Neural progenitor cell (in vitro differentiated cells): ENCODE data around the gene PTPRG. TPM values are rescaled to one million over a fixed set of nuclear protein-coding genes. Genes with fewer than 3 reads are reported as not detected.
A peak's percentile ranks its signal among the peaks of the same experiment; 100 is the strongest.

Source experiments
- DNase-seq: peaks from one replicate; pipeline ENCODE4 v3.0.0-alpha.2; 2016; ENCODE audit warnings: low spot score
- H2AFZ ChIP-seq: fragments of 200-600 bp; sonication (generic); replicated peaks from 2 replicates; pipeline ENCODE4 v1.6.1; 2016; ENCODE audit warnings: antibody characterized with exemption
- H3F3A ChIP-seq: fragments of 200-600 bp; sonication (generic); 2 replicates; pipeline ENCODE4 v1.6.1; 2016; ENCODE audit warnings: antibody characterized with exemption, low read depth
- H3K27ac ChIP-seq: fragments of 200-600 bp; sonication (generic); 2 replicates; pipeline ENCODE4 v1.5.1; 2016; ENCODE audit warnings: mild to moderate bottlenecking
- H3K27me3 ChIP-seq: fragments of 200-600 bp; sonication (generic); 2 replicates; pipeline ENCODE4 v1.6.1; 2016; ENCODE audit warnings: mild to moderate bottlenecking, moderate library complexity
- H3K36me3 ChIP-seq: fragments of 200-600 bp; sonication (generic); 2 replicates; pipeline ENCODE4 v1.5.1; 2016
- H3K4me1 ChIP-seq: fragments of 200-600 bp; sonication (generic); 2 replicates; pipeline ENCODE4 v1.6.1; 2016; ENCODE audit warnings: mixed run types
- H3K4me2 ChIP-seq: fragments of 200-600 bp; sonication (generic); 2 replicates; pipeline ENCODE4 v1.6.1; 2016
- H3K4me3 ChIP-seq: fragments of 200-600 bp; sonication (generic); 2 replicates; pipeline ENCODE4 v1.5.1; 2016
- H3K79me2 ChIP-seq: fragments of 200-600 bp; sonication (generic); 2 replicates; pipeline ENCODE4 v1.6.1; 2016; ENCODE audit warnings: low read depth
- H3K9ac ChIP-seq: fragments of 200-600 bp; sonication (generic); 2 replicates; pipeline ENCODE4 v1.6.1; 2016
- H3K9me3 ChIP-seq: fragments of 200-600 bp; sonication (generic); 2 replicates; pipeline ENCODE4 v1.5.1; 2016; ENCODE audit warnings: low read depth
- H4K20me1 ChIP-seq: fragments of 200-600 bp; sonication (generic); 2 replicates; pipeline ENCODE4 v1.6.1; 2016; ENCODE audit warnings: low read depth
- H3K27ac Mint-ChIP-seq: 3 replicates; pipeline ENCODE4 v1.8.0; 2021; ENCODE audit warnings: mixed read lengths
- H3K27me3 Mint-ChIP-seq: 2 replicates; pipeline ENCODE4 v1.8.0; 2022; ENCODE audit warnings: low read depth, mild to moderate bottlenecking, inconsistent platforms, moderate library complexity, mixed read lengths; ENCODE audit not compliant: insufficient read depth
- H3K36me3 Mint-ChIP-seq: 3 replicates; pipeline ENCODE4 v1.8.0; 2021; ENCODE audit warnings: mixed read lengths
- H3K4me1 Mint-ChIP-seq: 3 replicates; pipeline ENCODE4 v1.8.0; 2021; ENCODE audit warnings: mixed read lengths
- H3K4me3 Mint-ChIP-seq: 3 replicates; pipeline ENCODE4 v1.8.0; 2021; ENCODE audit warnings: mild to moderate bottlenecking, moderate library complexity, mixed read lengths
- H3K9me3 Mint-ChIP-seq: 3 replicates; pipeline ENCODE4 v1.8.0; 2020; ENCODE audit warnings: mixed read lengths
- EZH2 ChIP-seq: fragments of 200-600 bp; sonication (generic); IDR thresholded peaks from 2 replicates; pipeline ENCODE4 v1.6.1; 2017; ENCODE audit warnings: antibody characterized with exemption, mild to moderate bottlenecking, moderate library complexity
- EZH2phosphoT487 ChIP-seq: fragments of 200-600 bp; sonication (generic); IDR thresholded peaks from 2 replicates; pipeline ENCODE4 v1.6.1; 2017; ENCODE audit warnings: antibody characterized with exemption
- total RNA-seq: library from RNA; depleted of rRNA; stranded (reverse); fragments of >200 nt; gene quantifications from 2 replicates; pipeline ENCODE4 v1.2.3, GENCODE V29; 2015; ENCODE audit warnings: low replicate concordance
- TF ChIP-seq, protein P1 (sequence below): fragments of 200-600 bp; sonication (generic); IDR thresholded peaks from 2 replicates; pipeline ENCODE4 v1.5.1; 2017; ENCODE audit warnings: antibody characterized with exemption, mild to moderate bottlenecking

PTPRG gene
- total RNA-seq, 1 donor from 2014 or later: 65.3 TPM

DNA sequence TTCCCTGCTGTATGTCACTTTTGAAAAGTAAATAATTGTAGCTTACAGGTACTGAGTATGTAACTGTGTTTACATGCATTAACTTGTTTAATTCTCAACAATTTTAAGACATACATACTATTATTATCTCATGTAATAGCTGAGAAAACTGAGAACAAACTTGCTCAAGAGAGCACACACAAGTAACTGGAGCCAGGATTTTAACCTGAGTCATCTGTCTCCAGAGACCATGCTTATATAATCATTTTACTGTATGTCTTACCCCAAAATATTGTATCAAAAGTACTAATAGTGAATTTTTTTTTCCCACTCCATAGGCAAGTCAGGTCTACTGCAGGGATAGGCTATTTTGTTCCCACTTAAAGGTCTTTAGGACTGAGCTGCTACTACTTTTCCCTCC, 716.6 kb downstream of the PTPRG start:
- no peak overlapping the region for H3K4me3 Mint-ChIP-seq
- Histone ChIP-seq H3K4me3 (no peak overlapping the region), H3K79me2 (no peaks in the 10 kb centered on the region), H3K9ac (no peak overlapping the region), H4K20me1 (no peaks in the 10 kb centered on the region), H3K27ac (no peak overlapping the region), H3F3A (no peaks in the 10 kb centered on the region), H3K9me3 (no peaks in the 10 kb centered on the region), H2AFZ (no peak overlapping the region), H3K27me3 (no peaks in the 10 kb centered on the region), H3K4me1 (no peaks in the 10 kb centered on the region), H3K4me2 (no peak overlapping the region), H3K36me3 (peaks cover 8% of the 10 kb centered on the region)
- no peak for DNase-seq
- no peaks in the 10 kb centered on the region for H3K9me3 Mint-ChIP-seq
- TF ChIP-seq EZH2phosphoT487 (no peak), EZH2 (no peak)
- TF ChIP-seq, protein P1, sequence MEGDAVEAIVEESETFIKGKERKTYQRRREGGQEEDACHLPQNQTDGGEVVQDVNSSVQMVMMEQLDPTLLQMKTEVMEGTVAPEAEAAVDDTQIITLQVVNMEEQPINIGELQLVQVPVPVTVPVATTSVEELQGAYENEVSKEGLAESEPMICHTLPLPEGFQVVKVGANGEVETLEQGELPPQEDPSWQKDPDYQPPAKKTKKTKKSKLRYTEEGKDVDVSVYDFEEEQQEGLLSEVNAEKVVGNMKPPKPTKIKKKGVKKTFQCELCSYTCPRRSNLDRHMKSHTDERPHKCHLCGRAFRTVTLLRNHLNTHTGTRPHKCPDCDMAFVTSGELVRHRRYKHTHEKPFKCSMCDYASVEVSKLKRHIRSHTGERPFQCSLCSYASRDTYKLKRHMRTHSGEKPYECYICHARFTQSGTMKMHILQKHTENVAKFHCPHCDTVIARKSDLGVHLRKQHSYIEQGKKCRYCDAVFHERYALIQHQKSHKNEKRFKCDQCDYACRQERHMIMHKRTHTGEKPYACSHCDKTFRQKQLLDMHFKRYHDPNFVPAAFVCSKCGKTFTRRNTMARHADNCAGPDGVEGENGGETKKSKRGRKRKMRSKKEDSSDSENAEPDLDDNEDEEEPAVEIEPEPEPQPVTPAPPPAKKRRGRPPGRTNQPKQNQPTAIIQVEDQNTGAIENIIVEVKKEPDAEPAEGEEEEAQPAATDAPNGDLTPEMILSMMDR: no peak
- H3K27me3 Mint-ChIP-seq: no peaks in the 10 kb centered on the region
- H3K36me3 Mint-ChIP-seq: peaks cover 17% of the 10 kb centered on the region
- no peaks in the 10 kb centered on the region for H3K4me1 Mint-ChIP-seq
- H3K27ac Mint-ChIP-seq: no peak overlapping the region

DNA sequence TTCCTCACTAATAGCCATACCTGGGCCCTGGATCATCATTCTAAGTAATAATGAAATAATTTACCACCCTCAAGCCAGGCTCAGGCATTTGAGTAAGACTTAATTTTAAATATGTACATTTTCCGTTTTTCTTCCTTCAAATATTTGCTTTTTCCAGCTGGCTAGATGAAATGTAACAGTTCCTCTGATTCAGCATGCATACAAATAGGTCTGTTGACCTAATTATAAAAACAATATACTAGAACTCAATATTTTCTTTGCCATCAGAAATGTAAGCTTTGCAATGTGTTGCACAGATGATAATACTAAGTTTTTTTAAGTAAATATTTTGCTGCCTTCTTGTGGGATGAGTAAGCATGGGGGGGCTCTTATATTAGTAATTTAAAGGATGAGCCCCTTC, 720.4 kb downstream of the PTPRG start:
- TF ChIP-seq EZH2phosphoT487 (no peak), EZH2 (no peak)
- no peak overlapping the region for H3K4me3 Mint-ChIP-seq

DNA sequence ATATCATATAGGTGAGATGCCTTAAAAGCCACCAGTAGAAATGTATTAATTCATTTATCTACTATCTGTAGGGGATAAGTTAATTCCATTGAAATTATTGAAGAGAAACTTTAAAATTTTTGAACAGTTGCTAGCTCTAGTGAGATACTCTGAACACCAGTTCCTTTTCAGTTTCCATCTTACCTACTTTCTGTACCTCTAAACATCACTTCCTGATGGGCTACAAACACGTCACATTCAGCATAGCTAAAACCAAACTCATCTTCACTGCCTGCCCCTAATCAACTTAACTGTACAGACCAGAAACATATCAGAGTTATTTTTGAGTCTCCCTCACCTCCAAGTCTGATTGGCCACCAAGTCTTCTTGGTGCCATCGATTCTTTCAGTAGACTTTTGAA, 723.1 kb downstream of the PTPRG start:
- Histone ChIP-seq H3K79me2 (no peaks in the 10 kb centered on the region), H4K20me1 (no peaks in the 10 kb centered on the region), H3K4me3 (no peak overlapping the region), H3K9ac (no peak overlapping the region), H3K9me3 (no peaks in the 10 kb centered on the region), H3K4me2 (no peak overlapping the region), H3F3A (peaks cover 10% of the 10 kb centered on the region), H2AFZ (no peak overlapping the region), H3K36me3 (no peaks in the 10 kb centered on the region), H3K4me1 (no peaks in the 10 kb centered on the region), H3K27ac (peak overlapping the region; percentile 9), H3K27me3 (no peaks in the 10 kb centered on the region)
- Mint-ChIP-seq H3K9me3 (no peaks in the 10 kb centered on the region), H3K4me1 (no peaks in the 10 kb centered on the region), H3K27ac (no peak overlapping the region), H3K4me3 (no peak overlapping the region), H3K27me3 (no peaks in the 10 kb centered on the region), H3K36me3 (peaks cover 7% of the 10 kb centered on the region)
- TF ChIP-seq EZH2: no peak
- TF ChIP-seq EZH2phosphoT487: no peak
- TF ChIP-seq, protein P1: no peak
- DNase-seq: no peak

More for the DNA sequence above, 720.4 kb downstream of the PTPRG start:
- H3K9ac ChIP-seq: no peak overlapping the region
- no peaks in the 10 kb centered on the region for H4K20me1 ChIP-seq
- no peaks in the 10 kb centered on the region for H3K9me3 ChIP-seq
- peaks cover 10% of the 10 kb centered on the region for H3F3A ChIP-seq
- DNase-seq: no peak
- no peak overlapping the region for H3K4me2 ChIP-seq
- no peaks in the 10 kb centered on the region for H3K27me3 ChIP-seq
- Mint-ChIP-seq H3K9me3 (no peaks in the 10 kb centered on the region), H3K27me3 (no peaks in the 10 kb centered on the region), H3K4me1 (no peaks in the 10 kb centered on the region), H3K27ac (no peak overlapping the region), H3K36me3 (peaks cover 12% of the 10 kb centered on the region)
- no peaks in the 10 kb centered on the region for H3K79me2 ChIP-seq
- H3K27ac ChIP-seq: no peak overlapping the region
- peaks cover 7% of the 10 kb centered on the region for H3K36me3 ChIP-seq
- H3K4me1 ChIP-seq: no peaks in the 10 kb centered on the region
- no peak overlapping the region for H2AFZ ChIP-seq
- no peak overlapping the region for H3K4me3 ChIP-seq

GRCh38 chr3:62287392-62287927, 726.1 kb downstream of the PTPRG start:
- Histone ChIP-seq H3K4me1 (no peaks in the 10 kb centered on the region), H3K27ac (no peak overlapping the region), H3K9me3 (no peaks in the 10 kb centered on the region), H3K36me3 (no peaks in the 10 kb centered on the region), H3K79me2 (no peaks in the 10 kb centered on the region), H3K27me3 (no peaks in the 10 kb centered on the region), H3K9ac (no peak overlapping the region), H3K4me2 (no peak overlapping the region), H3K4me3 (no peak overlapping the region), H2AFZ (no peak overlapping the region), H4K20me1 (no peaks in the 10 kb centered on the region), H3F3A (peaks cover 10% of the 10 kb centered on the region)
- no peak overlapping the region for H3K4me3 Mint-ChIP-seq
- peaks cover 5% of the 10 kb centered on the region for H3K4me1 Mint-ChIP-seq
- peaks cover 10% of the 10 kb centered on the region for H3K36me3 Mint-ChIP-seq
- no peaks in the 10 kb centered on the region for H3K9me3 Mint-ChIP-seq
- H3K27ac Mint-ChIP-seq: no peak overlapping the region
- no peak for DNase-seq
- TF ChIP-seq, protein P1: no peak
- H3K27me3 Mint-ChIP-seq: no peaks in the 10 kb centered on the region
